K562 (cell line): Measurements from ENCODE around the gene MAD1L1. TPM values are rescaled to one million over a fixed set of nuclear protein-coding genes. Genes with fewer than 3 reads are reported as not detected.

Source experiments
- ATAC-seq: fragments of 200-7000 bp; cut with Tn5 transposase; 3 replicates; pipeline ENCODE4 v1.9.1; 2020; ENCODE audit warnings: moderate library complexity
- BruUV-seq: library from RNA; stranded (reverse); fragments of 400-500 nt; replicated peaks from 2 replicates; lab custom pipeline; 2021; lab: Mats Ljungman, UMichigan
- CTCF ChIA-PET: fragments of 300-600 bp; formaldehyde crosslinking; extraction: SDS; loops from one replicate; lab custom pipeline; 2021; ENCODE audit warnings: low intra/inter-chr PET ratio; lab: Yijun Ruan, JAX
- POLR2A ChIA-PET: fragments of 300-600, 350-650 bp; sonication (Branson Sonifier 250); formaldehyde crosslinking; extraction: SDS; loops from one replicate; lab custom pipeline; 2021; ENCODE audit warnings: antibody characterized with exemption, inconsistent platforms; lab: Yijun Ruan, JAX
- DNase-seq, 4 experiments: peaks; one replicate each; pipeline versions ENCODE4 v3.0.0 to v3.0.0-alpha.2; 2011 to 2018; ENCODE audit warnings: low spot score in 3 of 4, mixed read lengths in 3 of 4; ENCODE audit errors: extremely low read depth in 1 of 4
- FAIRE-seq: peaks from 2 replicates; lab custom pipeline; 2011; peaks lifted over from hg19 to GRCh38; lab: Jason Lieb, UNC
- H2AFZ ChIP-seq: 2 replicates; pipeline ENCODE4 v1.6.0; 2011; ENCODE audit warnings: low read depth, low read length, control low read depth, inconsistent platforms
- H3K27ac ChIP-seq: fragments of 200-600 bp; 3 replicates; pipeline ENCODE4 v1.8.0; 2011; ENCODE audit warnings: low read depth, mild to moderate bottlenecking, control low read depth, inconsistent platforms, low read length, moderate library complexity, mixed read lengths; ENCODE audit errors: extremely low read depth
- H3K27me3 ChIP-seq, 2 experiments: fragments of 300-600 bp in 1 of 2; 2 replicates in 1 of 2; 3 replicates in 1 of 2; pipeline versions ENCODE4 v1.6.0 to v1.8.0; 2011; ENCODE audit warnings: inconsistent platforms in 2 of 2, low read length in 2 of 2, mild to moderate bottlenecking in 1 of 2, mixed read lengths in 1 of 2, moderate library complexity in 1 of 2; ENCODE audit not compliant: control insufficient read depth in 2 of 2, insufficient read depth in 2 of 2
- H3K36me3 ChIP-seq: fragments of 300-600 bp; 3 replicates; pipeline ENCODE4 v1.8.0; 2011; ENCODE audit warnings: mild to moderate bottlenecking, low read length, inconsistent platforms; ENCODE audit not compliant: control insufficient read depth, insufficient read depth
- H3K4me1 ChIP-seq, 2 experiments: fragments of 200-600 bp in 1 of 2; replicated peaks in 1 of 2; 2 replicates in 1 of 2; 3 replicates in 1 of 2; pipeline versions ENCODE4 v1.5.1 to v1.8.0; 2011; ENCODE audit warnings: inconsistent platforms in 2 of 2, low read length in 2 of 2, mild to moderate bottlenecking in 1 of 2, mixed read lengths in 1 of 2, moderate library complexity in 1 of 2; ENCODE audit not compliant: control insufficient read depth in 2 of 2, insufficient read depth in 2 of 2
- H3K4me2 ChIP-seq: 2 replicates; pipeline ENCODE4 v1.6.1; 2011; ENCODE audit warnings: low read length, control low read depth, inconsistent platforms, mixed read lengths; ENCODE audit not compliant: insufficient read depth
- H3K4me3 ChIP-seq: fragments of 200-600 bp; sonication (generic), shearing (Covaris generic); 2 replicates; pipeline ENCODE4 v1.5.1; 2016; ENCODE audit warnings: control low read depth, inconsistent platforms
- H3K79me2 ChIP-seq: fragments of 200-600 bp; 3 replicates; pipeline ENCODE4 v1.8.0; 2011; ENCODE audit warnings: low read length, inconsistent platforms; ENCODE audit not compliant: control insufficient read depth, insufficient read depth
- H3K9ac ChIP-seq, 2 experiments: 2 replicates each; pipeline versions ENCODE4 v1.6.0 to v1.6.1; 2011; ENCODE audit warnings: low read depth in 2 of 2, low read length in 2 of 2, control low read depth in 1 of 2, inconsistent platforms in 1 of 2, mild to moderate bottlenecking in 1 of 2, mixed read lengths in 1 of 2; ENCODE audit not compliant: insufficient read depth in 1 of 2
- H3K9me1 ChIP-seq: one replicate; pipeline ENCODE4 v1.6.0; 2011; ENCODE audit warnings: inconsistent platforms, mild to moderate bottlenecking, low read length, moderate library complexity; ENCODE audit not compliant: control insufficient read depth, insufficient read depth
- H3K9me3 ChIP-seq: replicated peaks from 2 replicates; pipeline ENCODE4 v1.5.1; 2011; ENCODE audit warnings: low read depth, low read length, inconsistent platforms; ENCODE audit not compliant: control insufficient read depth, insufficient read depth
- H4K20me1 ChIP-seq: replicated peaks from 2 replicates; pipeline ENCODE4 v1.6.1; 2011; ENCODE audit warnings: low read length, inconsistent platforms, mixed read lengths; ENCODE audit not compliant: control insufficient read depth, insufficient read depth
- CBFA2T2 ChIP-seq: fragments of 450-650 bp; conservative IDR thresholded peaks from 2 replicates; pipeline ENCODE4 v1.6.1; 2017; ENCODE audit warnings: mild to moderate bottlenecking
- CBFA2T3 ChIP-seq: fragments of 450-650 bp; IDR thresholded peaks from 2 replicates; pipeline ENCODE4 v1.6.1; 2017
- ETV6 ChIP-seq, 3 experiments: fragments of 150-350 bp in 1 of 3; sonication (generic) in 1 of 3; formaldehyde crosslinking in 1 of 3; IDR thresholded peaks; 2 replicates each; pipeline versions ENCODE4 v1.6.1 to v1.8.0; 2014 to 2022; ENCODE audit warnings: borderline replicate concordance in 2 of 3, low read depth in 2 of 3, antibody characterized with exemption in 1 of 3, low read length in 1 of 3, mild to moderate bottlenecking in 1 of 3, missing genetic modification reagents in 1 of 3
- FOSL1 ChIP-seq: fragments of 200-800 bp; sonication (Bioruptor generic); conservative IDR thresholded peaks from 2 replicates; pipeline ENCODE4 v1.6.1; 2016; ENCODE audit warnings: missing genetic modification characterization, missing compliant biosample characterization
- HDAC1 ChIP-seq, 2 experiments: fragments of 450-650 bp; IDR thresholded peaks; 2 replicates each; pipeline ENCODE4 v1.6.1; 2016 to 2017; ENCODE audit warnings: inconsistent platforms in 1 of 2, mild to moderate bottlenecking in 1 of 2, moderate library complexity in 1 of 2
- MTA3 ChIP-seq: fragments of 450-650 bp; formaldehyde crosslinking; IDR thresholded peaks from 2 replicates; pipeline ENCODE4 v1.6.1; 2017; ENCODE audit warnings: mild to moderate bottlenecking, borderline replicate concordance
- MYC ChIP-seq, 2 experiments: fragments of 250-450 bp in 1 of 2; sonication (Bioruptor Pico) in 1 of 2; IDR thresholded peaks; 2 replicates each; pipeline versions ENCODE4 v1.5.1 to v1.6.1; 2012 to 2021; ENCODE audit warnings: low read depth in 2 of 2, borderline replicate concordance in 1 of 2, improper control_type of control experiment in 1 of 2, low read length in 1 of 2, mild to moderate bottlenecking in 1 of 2, moderate library complexity in 1 of 2
- NCOA2 ChIP-seq, 2 experiments: fragments of 450-650 bp; IDR thresholded peaks; 2 replicates each; pipeline ENCODE4 v1.6.1; 2018; ENCODE audit warnings: mild to moderate bottlenecking in 2 of 2, moderate library complexity in 1 of 2; ENCODE audit not compliant: partially characterized antibody in 2 of 2
- NFIC ChIP-seq: fragments of 450-650 bp; IDR thresholded peaks from 2 replicates; pipeline ENCODE4 v1.6.1; 2017; ENCODE audit warnings: mild to moderate bottlenecking, inconsistent platforms
- NFIX ChIP-seq: fragments of 250-450 bp; sonication (Bioruptor Pico); IDR thresholded peaks from 2 replicates; pipeline ENCODE4 v1.4.0; 2020; ENCODE audit warnings: low read depth, mild to moderate bottlenecking, moderate library complexity
- RAD21 ChIP-seq, 2 experiments: fragments of 250-450 bp in 1 of 2; fragments of 450-650 bp in 1 of 2; sonication (Bioruptor Pico) in 1 of 2; formaldehyde crosslinking in 1 of 2; IDR thresholded peaks in 1 of 2; conservative IDR thresholded peaks in 1 of 2; 2 replicates each; pipeline versions ENCODE4 v1.4.0 to v1.8.0; 2020 to 2022; ENCODE audit warnings: mild to moderate bottlenecking in 2 of 2, moderate library complexity in 1 of 2
- SREBF1 ChIP-seq: fragments of 150-350 bp; IDR thresholded peaks from 2 replicates; pipeline ENCODE4 v1.6.1; 2014; ENCODE audit warnings: antibody characterized with exemption, low read depth, low read length, borderline replicate concordance
- TRIM24 ChIP-seq, 2 experiments: fragments of 450-650 bp; IDR thresholded peaks; 2 replicates each; pipeline ENCODE4 v1.6.1; 2016
- ZNF175 ChIP-seq: fragments of 200-800 bp; sonication (Bioruptor generic); IDR thresholded peaks from 2 replicates; pipeline ENCODE4 v1.6.1; 2016; ENCODE audit warnings: low read depth, mild to moderate bottlenecking, missing genetic modification characterization, missing compliant biosample characterization
- ZNF316 ChIP-seq: fragments of 450-650 bp; IDR thresholded peaks from 2 replicates; pipeline ENCODE4 v1.6.1; 2016
- ZNF512 ChIP-seq: IDR thresholded peaks from 2 replicates; pipeline ENCODE4 v1.6.1; 2016; ENCODE audit warnings: missing genetic modification characterization, missing compliant biosample characterization
- ZNF644 ChIP-seq: fragments of 200-800 bp; sonication (Bioruptor generic); IDR thresholded peaks from 2 replicates; pipeline ENCODE4 v1.6.1; 2016; ENCODE audit warnings: low read depth, missing genetic modification characterization, missing compliant biosample characterization
- WGBS: fragments of 100-300 bp; shearing (Covaris generic); methylation state at CpG from one replicate; pipeline ENCODE4 v1.1.6; 2016; ENCODE audit warnings: low coverage, mixed read lengths; ENCODE audit not compliant: insufficient coverage; ENCODE audit errors: missing lambda C conversion rate; 5-methylcytosine and 5-hydroxymethylcytosine counted together
- in situ Hi-C: fragments of 300-500 bp; cut with MboI; formaldehyde crosslinking; loops from 4 replicates; pipeline ENCODE4 v1.15.0; 2018; ENCODE audit warnings: inconsistent platforms, mixed read lengths
- intact Hi-C: fragments of 100-400 bp; cut with micrococcal nuclease; formaldehyde crosslinking; loops from 2 replicates; pipeline ENCODE4 v1.14.2; 2022
- polyA plus RNA-seq, 8 experiments: library from polyadenylated mRNA; depleted of rRNA in 4 of 8; stranded (reverse) in 5 of 8; unstranded in 3 of 8; fragments of >200 nt; fragmentation: Nextera tagmentation in 2 of 8; fragmentation: Illumina TruSeq in 1 of 8; extraction: Ambion mirVana in 2 of 8; extraction: Trizol in 1 of 8; gene quantifications; 2 replicates each; pipeline versions ENCODE4 v1.2.1 to v1.2.3, GENCODE V29; 2011 to 2014; ENCODE audit warnings: inconsistent platforms in 1 of 8, missing spikeins in 1 of 8
- total RNA-seq, 7 experiments: library from RNA; depleted of rRNA in 6 of 7; stranded (reverse); fragments of >200 nt in 6 of 7; fragmentation: Illumina TruSeq in 2 of 7; extraction: Trizol in 2 of 7; gene quantifications; 2 replicates each; pipeline versions ENCODE4 v1.2.1 to v1.2.3, GENCODE V29; 2011 to 2021; ENCODE audit warnings: low replicate concordance in 1 of 7
- TF ChIP-seq, protein P1 (sequence below): fragments of 450-650 bp; formaldehyde crosslinking; IDR thresholded peaks from 2 replicates; pipeline ENCODE4 v1.4.0; 2020; ENCODE audit warnings: mild to moderate bottlenecking, moderate library complexity

The MAD1L1 gene
- total and polyA plus RNA-seq, 9 of the 15 experiments (the other 6 are each of a cell fraction or from before 2014, with no cell fraction given) = 1.7 to 89.7 (median 18.0) TPM

- no TSS peak for BruUV-seq
- peaks cover 26% of the 10 kb centered on the region for H3K9me3 ChIP-seq
- 97% methylated on average over 6 of the region's 7 CpGs for WGBS
- peaks cover 28 to 39% of the 10 kb centered on the region in 2 experiments for H3K4me1 ChIP-seq
- H3K27ac ChIP-seq = peak overlapping the region; percentile 21; the same call in 2 of the 3 replicates
- no peak overlapping the region for H3K4me3 ChIP-seq
- no peak overlapping the region for H3K9ac ChIP-seq
- DNase-seq (peak in 1 of 4 experiments; percentile 58), ATAC-seq (no peak), FAIRE-seq (no peak)
- CTCF ChIA-PET = interaction anchor here (0.7 kb wide), 1 partner anchor 19 kb away, joined by 4 read pairs; no protein-coding TSS in a partner anchor
- no peaks in the 10 kb centered on the region for H3K9me1 ChIP-seq
- peaks cover 20% of the 10 kb centered on the region for H3K79me2 ChIP-seq
- H3K27me3 ChIP-seq = no peaks in the 10 kb centered on the region
- in situ Hi-C loops (no loop called here), intact Hi-C loops (loop anchor here (1.0 to 5.0 kb wide), 2 partner anchors 168 to 378 kb away; partner anchors contain the start of gene CHST12)
- no peak overlapping the region for H3K4me2 ChIP-seq
- H2AFZ ChIP-seq = no peak overlapping the region
- no peaks in the 10 kb centered on the region for H4K20me1 ChIP-seq
- POLR2A ChIA-PET = interaction anchor here (0.6 kb wide), 2 partner anchors 17 to 121 kb away, joined by 3 to 5 read pairs; no protein-coding TSS in a partner anchor
- H3K36me3 ChIP-seq = no peaks in the 10 kb centered on the region; the same call in 2 of the 3 replicates
- TF ChIP-seq RAD21 (CRISPR knock-in tag; conservative IDR thresholded peaks at IDR 0.05 in 1 of 2, IDR thresholded peaks at IDR 0.05 in 1 of 2) (peak in 1 of 2 experiments; percentile 17; a peak in 2 of 4 replicates), ZNF316 (0 out of 2 replicates have a peak, but pooled peaks have one; percentile 4), CBFA2T3 (peak; percentile 43; the same call in 1 of the 2 replicates), ETV6 (IDR thresholded peaks at IDR 0.05; ENCODE audit: borderline replicate concordance in 1 of 2, low read depth in 2 of 2, low read length in 1 of 2) (no peak), ETV6 (CRISPR knock-in tag; IDR thresholded peaks at IDR 0.05; ENCODE audit: borderline replicate concordance) (no peak), ZNF512 (tag) (peak; percentile 13; the same call in 1 of the 2 replicates), FOSL1 (no peak), HDAC1 (IDR thresholded peaks at IDR 0.05) (0 out of 4 replicates have a peak, but pooled peaks of 1 of the 2 experiments have one; percentile 14), ZNF644 (tag) (no peak), MYC (IDR thresholded peaks at IDR 0.05; ENCODE audit: low read depth, low read length) (0 out of 2 replicates have a peak, but pooled peaks have one; percentile 15), MYC (CRISPR knock-in tag; IDR thresholded peaks at IDR 0.05; ENCODE audit: borderline replicate concordance, low read depth) (no peak), MTA3 (0 out of 2 replicates have a peak, but pooled peaks have one; percentile 39), SREBF1 (no peak), NCOA2 (IDR thresholded peaks at IDR 0.05; ENCODE audit: partially characterized antibody in 2 of 2) (peak in 1 of 2 experiments; percentile 46), TRIM24 (IDR thresholded peaks at IDR 0.05) (peak; percentile 29 to 31; a peak in 1 of 4 replicates), NFIC (peak; percentile 100), NFIX (peak; percentile 96), CBFA2T2 (0 out of 2 replicates have a peak, but pooled peaks have one; percentile 17), ZNF175 (CRISPR knock-in tag) (no peak)
- TF ChIP-seq, protein P1, sequence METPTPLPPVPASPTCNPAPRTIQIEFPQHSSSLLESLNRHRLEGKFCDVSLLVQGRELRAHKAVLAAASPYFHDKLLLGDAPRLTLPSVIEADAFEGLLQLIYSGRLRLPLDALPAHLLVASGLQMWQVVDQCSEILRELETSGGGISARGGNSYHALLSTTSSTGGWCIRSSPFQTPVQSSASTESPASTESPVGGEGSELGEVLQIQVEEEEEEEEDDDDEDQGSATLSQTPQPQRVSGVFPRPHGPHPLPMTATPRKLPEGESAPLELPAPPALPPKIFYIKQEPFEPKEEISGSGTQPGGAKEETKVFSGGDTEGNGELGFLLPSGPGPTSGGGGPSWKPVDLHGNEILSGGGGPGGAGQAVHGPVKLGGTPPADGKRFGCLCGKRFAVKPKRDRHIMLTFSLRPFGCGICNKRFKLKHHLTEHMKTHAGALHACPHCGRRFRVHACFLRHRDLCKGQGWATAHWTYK (CRISPR knock-in tag) = no peak
Observed at GRCh38 chr7:2023877-2024566, 208.7 kb downstream of the MAD1L1 start.
